GM18498 (cell line): ENCODE data around the gene RAB24.
A peak's percentile ranks its signal among the peaks of the same experiment; 100 is the strongest.
"Not testable (repeated sequence)": the region's sequence is repeated elsewhere in the genome, so short reads cannot be mapped to it uniquely, and the experiment has no call there.

Experiments used
- ATAC-seq: cut with Tn5 transposase; IDR thresholded peaks from one replicate; pipeline ENCODE4 v1.9.1; 2021; ENCODE audit warnings: mild to moderate bottlenecking, moderate library complexity; ENCODE audit not compliant: unreplicated experiment

Gene RAB24

DNA sequence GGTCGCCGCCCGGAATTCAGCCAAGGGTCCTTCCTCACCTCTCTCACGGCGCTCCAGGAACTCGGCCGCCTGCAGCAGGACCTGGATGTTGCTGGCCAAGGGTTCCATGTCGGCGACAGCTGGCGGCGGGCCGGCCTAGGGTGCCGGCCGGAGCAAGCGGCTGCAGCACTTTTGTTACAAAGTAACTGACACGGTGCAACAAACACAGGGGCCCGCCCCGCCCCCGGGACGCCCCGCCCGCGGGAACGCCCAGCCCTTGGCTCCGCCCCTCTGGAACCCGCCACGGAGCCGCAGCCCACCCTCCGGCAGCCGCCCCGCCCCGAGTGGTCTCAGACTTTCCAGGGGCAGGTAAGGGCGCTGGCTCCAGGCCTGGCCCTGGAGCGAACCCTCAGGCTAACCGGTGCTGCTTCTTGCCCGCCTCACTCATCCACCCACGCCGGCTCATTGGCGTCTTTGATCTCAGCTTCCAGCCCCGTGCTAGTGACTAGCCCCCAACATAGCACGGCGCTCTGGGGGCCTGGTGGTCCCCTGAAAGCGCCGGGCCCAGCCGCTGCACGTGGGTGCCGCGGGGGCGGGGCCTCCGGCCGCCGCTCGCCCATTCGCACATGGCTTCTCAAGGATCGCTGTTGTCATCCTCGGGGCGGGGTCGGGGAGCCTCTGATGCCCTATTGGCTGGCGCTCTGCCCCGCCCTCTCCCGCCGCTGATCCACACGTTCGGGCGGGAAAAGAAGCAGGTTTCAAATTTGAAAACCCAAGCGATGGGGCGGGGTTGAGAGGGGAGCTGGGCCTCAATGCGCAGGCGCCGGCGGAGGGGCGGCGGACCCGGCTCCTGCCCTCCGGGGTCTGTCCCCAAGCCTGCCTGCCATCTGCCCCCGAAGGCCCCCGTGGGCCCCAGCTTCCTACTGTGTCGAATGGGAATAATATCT lies 8.5 kb upstream of the RAB24 start, which contains the start of gene MXD3:
Gene MXD3, minus strand, starts transcription at position 176 of the 926 bp plus-strand sequence. Its CDS starts 68 bp downstream, at position 108.
- ATAC-seq: peak; percentile 79

DNA sequence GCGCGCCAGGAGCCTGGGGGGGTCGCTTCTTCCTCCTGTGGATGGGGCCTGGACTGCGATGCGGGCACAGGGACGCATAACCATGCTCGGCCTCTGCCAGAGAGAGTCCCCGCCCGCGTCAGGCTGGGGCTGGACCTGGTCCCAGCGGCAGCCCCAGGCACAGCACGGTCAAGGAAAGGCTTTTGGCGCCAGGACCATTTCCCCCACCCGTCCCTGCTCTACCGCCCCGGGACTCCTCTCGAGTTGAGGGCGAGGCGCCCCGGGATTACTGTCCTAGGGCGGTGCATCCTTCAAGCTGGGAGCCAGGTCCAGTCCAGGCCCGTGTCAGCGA lies 7.8 kb upstream of the RAB24 start:
- ATAC-seq: no peak

DNA sequence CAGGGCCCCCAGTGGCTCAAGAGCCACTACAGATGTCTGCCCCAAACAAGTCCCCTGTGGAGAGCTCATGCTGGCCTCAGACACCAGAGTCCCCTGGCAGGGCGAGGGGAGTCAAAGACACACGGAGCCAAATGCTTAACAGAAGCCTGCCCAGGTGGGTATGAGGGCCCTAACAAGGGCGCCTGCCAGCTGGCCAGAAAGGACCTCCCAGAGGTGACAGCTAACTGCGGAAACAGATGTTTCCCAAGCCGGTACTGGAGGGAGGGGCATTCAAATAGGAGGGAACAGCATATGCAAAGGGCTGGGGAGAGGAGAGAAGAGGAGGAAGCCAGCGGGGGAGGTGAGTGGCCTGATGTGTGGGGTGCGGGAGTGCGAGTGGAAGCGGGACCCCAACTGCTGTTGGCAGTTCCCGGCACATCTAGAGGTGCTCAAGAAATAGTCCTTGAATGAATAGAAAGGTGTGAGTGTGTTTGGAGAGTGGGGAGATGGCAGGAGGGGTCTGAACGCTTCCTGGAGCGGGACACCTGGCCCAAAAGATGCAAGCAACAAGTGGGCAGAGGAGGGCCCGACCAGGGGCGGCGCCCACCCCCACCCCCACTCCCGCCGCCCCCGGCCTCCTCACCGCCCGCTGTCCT lies 7.4 kb upstream of the RAB24 start:
- ATAC-seq: peak; percentile 31

DNA sequence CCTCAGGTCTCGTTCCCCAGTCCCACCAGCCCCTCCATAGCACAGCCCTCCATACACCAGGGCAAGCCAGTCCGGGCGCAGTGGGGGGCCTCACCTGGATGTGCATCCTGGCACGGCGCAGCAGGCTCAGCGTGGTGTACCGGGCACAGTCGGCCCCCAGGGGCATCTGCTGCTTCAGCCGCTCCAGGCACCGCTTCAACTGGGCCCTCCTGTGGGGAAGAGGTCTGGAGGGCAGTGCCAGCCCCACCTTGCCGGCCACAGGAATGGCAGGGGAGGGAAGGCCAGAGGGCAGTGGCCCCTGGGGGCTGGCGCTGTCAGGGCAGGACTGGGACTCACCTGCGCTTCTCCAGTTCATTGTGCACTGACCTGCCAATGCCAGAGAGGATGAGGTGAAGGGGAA lies 6.8 kb upstream of the RAB24 start:
- no peak for ATAC-seq

DNA sequence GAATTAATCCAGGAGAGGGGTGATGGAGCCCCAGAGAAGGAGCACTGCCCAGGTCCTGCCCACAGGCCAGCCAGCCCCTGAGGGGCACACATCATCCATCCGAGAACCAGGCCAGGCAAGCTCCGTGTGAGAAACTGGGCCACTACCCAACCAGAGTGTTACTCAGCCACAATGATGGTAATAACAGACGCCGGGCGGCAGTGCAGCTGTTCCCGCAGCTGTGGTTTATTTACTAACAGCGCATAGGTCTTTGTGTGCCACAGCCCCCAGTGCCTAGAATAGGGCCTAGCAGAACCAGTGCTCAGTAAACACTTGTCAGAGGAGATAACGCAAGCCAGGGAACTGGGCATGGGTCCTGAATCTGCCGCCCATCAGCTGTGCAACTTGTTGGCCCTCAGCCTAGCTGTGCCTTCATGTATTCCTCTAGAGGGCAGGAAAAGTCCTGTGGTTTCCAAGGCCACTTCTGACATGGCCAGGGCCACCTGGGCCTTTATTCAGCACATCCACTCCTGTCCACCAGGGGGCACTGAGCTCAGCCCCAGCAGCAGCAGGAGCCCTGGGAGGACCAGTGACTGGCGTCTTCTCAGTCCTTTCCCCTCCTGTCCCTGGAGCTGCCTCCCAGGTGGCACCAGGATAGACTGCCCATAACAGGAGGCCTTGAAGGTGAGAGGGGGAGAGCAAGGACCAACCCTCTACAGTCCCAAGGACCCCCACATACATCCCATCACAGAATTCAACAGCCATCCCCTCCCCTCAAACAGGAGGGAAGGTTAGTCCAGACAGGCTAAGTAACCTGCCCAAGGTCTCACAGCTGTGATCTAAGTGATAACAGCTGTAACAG lies 6.1 kb upstream of the RAB24 start:
- no peak for ATAC-seq

DNA sequence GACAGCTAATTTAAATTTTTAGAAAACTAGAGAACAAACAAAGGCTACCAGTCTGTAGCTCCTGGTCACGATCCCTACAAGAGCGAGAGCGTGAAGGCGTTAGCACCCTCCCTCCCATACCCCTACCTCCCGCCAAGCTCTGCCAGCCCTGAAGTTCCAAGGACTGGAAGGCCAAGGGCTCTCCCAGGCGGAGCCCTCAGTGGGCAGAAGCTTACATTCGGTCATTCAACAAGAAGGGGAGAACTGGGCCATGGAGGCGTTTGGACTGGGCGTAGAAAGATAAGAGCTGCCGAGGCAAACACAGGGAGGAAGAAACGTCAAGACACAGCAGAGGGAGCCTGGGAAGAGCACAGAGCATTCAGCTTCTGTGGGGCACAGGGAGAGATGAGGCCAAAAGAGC lies 5.2 kb upstream of the RAB24 start:
- no peak for ATAC-seq

DNA sequence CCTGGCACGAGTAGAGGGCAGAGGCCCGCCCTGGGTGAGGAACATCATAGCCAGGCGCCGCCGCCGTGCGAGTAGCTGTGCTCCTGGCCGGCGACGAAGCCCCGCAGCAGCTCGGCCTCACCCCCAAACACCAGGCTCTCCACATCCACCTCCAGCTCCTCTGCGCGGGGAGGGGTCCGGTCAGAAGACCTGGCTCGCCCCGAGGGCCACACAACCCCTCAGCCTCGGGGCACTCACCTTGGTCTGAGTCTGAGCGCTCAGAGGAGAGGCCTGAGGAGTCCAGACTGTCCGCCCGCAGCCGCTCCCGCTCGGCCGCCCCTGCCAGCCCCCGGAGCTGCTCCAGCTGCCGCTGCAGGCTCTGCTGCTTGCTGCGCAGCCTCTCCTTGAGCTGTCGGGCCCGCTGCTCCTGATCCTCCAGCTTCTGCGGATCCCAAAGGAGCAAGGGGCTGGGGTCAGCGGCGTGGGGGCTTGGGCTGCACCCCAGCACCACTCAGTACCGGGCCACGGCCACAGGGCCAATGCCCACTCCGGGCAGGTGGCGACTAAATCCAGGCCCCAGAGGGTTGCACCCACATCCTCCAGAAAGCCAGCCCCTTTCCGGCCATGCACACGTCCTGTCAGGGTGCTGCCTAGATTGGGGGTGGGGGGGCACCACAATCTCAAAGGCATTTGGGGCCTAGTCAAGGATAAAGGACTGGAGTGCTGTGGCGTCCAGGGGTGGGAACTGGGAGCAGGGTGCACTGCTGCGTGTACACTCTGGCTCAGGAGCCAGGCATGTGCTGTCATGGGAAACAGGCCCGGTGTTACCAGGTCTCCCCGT lies 4.2 kb upstream of the RAB24 start:
- ATAC-seq: no peak

DNA sequence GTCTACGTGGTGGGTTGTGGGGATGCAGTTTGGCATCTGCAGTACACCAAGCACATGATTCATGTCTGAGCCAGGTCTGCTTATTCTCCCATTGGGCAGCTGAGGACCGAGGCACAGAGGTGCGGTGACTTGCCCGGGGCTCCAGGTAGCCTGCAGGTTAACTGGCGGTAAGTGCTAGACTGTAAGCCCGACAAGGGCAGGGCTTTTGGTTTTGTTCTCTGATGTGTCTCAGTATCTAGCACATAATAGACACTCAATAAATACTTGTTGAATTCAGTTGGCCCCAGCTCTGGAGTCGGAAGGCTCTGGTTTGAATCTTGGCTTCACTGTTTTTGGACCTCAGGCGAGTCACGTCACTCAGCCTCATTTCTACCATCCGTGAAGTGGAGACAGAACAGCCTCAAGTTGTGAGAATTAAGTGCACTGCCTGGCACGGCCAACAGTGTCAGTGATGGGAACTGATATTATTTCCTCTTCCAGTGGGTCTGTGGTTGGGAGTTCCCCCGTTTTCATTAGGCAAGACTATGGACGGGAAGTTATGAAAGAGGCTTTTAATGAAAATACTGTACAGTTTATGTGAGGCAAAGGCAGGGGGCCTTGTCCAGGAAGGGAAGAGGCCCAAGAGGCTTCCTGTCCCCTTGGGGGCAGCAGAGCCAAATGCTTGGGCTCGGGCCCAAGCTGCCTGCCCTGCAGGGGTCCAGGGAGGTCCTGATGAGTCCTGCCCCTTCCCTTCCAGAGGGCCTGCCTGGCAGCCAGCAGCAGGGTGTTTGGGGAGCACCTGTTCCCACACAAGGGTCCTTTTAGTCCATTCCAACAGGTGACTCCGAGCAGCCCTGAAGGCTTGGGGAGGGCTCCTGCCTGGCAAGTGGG lies 3.4 kb upstream of the RAB24 start:
- no peak for ATAC-seq

DNA sequence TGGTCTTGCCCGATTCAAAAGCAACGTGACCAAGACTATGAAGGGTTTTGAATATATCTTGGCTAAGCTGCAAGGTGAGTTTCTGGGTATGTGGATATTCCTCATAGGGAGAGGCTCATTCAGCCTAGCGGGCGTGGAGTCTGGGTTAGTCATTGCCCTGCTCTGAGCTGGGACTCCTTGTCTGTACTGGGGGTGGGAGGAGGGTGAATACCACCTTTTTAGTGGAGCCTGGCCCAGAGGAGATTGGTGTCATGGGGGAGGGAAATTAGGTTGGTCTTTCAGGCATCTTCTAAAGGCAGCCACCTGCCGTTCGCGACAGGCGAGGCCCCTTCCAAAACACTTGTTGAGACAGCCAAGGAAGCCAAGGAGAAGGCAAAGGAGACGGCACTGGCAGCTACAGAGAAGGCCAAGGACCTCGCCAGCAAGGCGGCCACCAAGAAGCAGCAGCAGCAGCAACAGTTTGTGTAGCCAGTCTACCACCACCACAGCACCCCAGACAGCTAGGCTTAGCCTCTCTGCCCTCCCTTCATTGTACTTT lies 2.7 kb upstream of the RAB24 start:
- ATAC-seq: not testable (repeated sequence)

DNA sequence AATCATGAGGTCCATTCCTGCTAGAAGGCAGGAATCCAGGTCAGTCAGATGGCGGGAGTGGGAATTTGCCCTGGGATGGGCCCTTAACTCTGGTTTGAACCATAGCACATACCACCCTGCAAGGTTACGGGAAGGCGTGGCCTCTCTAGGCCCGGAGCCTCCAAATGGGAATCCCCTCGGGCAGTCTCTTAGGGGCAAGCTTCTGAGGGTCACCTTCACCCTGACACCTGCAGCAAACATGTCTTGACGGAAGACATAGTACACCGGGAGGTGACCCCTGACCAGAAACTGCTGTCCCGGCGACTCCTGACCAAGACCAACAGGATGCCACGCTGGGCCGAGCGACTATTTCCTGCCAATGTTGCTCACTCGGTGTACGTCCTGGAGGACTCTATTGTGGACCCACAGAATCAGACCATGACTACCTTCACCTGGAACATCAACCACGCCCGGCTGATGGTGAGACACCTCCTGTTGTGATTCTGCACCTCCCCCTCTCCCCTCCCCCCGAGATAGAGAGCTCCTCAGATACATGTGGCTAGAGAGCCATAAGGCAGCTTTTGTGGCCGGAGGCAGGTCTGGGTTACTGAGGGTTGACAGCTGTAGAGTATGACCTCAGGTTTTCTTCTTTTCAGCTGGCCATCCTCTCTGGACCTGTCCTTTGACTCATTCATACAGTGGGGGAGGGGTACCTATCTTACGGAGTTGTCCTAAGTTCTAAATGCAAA lies 1.0 kb upstream of the RAB24 start:
- no peak for ATAC-seq

DNA sequence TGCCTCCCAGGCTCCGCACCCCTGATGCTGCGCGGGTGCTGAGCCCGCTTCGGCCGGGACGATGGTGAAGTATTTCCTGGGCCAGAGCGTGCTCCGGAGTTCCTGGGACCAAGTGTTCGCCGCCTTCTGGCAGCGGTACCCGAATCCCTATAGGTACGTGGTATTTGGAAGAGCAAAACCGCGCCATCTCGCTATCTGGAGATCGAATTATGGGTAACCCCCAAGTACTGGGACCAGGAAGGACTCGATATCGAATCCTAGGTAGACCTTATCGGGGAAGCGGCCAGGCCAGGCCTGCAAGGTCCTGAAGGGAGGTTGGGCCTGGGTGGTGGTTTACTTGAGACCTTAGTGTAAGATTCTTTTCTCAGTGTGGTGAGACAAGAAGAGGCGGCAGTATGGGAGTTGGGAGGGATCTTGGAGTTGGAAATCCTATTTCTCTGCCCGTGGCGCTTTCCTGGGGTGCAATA lies 439 bp upstream of the RAB24 start:
- ATAC-seq: peak; percentile 10

DNA sequence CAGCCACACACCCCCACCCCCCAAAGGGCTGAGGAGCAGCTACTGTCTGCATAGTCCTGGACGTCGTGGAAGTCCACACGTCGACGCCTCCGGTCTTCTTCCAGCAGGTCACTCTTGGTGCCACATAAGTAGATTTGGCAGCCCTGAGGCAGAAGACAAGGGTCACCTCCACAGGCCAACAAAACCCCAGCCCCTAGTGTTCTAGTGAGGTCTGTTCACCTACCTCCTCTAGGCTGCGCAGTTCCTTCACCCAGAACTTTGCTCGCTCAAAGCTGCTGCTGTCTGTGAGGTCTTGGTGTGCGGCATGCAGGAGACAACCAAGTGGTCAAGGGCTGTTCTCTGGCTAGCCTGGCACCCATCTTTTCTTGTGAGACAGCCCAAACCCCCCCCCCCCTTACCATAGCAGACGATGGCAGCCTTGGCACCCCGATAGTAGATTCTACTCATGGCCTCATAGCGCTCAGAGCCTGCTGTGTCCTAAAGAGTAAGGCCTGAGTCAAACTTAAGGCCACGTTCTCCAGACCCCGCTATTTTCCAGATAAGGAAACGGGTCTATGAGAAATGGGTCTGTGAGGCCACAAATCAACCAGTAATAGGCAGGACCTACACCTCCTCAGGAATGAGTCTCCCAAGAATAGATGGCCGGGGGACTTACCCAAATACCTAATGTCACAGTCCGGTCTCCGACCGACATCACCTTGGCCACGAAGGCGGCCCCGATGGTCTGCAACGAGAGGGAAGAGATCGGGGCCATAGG lies 987 bp downstream of the RAB24 start:
- no peak for ATAC-seq

DNA sequence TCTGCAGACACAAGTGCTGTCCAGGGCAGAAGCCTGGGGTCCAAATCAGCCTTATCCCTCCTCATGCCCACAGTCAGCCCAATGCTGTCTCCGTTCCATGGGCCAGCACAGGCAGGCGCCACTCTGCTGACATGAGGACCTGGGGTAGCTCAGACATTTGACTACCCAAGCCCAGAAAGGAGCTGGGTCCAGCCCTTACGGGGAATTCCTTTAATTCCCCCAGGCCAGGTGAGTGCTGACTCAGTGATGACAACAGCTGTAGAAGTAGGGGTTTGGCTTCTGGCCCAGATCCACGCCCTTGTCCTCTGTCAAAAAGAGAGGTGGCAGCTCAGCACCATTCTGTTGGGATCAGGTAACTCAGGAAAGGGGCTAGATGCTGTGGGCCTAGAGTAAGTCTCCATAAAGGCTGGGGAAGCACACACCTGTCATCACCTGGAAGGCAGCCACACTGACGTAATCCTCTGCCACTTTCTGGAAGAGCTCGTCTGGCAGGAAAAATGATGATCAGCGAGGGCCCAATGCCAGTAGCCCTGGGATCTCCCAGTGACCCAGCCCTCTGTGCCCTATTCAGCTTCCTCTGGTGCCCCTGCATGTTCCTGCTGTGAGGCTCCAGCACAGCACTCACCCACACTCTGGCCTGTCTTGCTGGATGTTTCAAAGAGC lies 1.9 kb downstream of the RAB24 start:
- no peak for ATAC-seq

DNA sequence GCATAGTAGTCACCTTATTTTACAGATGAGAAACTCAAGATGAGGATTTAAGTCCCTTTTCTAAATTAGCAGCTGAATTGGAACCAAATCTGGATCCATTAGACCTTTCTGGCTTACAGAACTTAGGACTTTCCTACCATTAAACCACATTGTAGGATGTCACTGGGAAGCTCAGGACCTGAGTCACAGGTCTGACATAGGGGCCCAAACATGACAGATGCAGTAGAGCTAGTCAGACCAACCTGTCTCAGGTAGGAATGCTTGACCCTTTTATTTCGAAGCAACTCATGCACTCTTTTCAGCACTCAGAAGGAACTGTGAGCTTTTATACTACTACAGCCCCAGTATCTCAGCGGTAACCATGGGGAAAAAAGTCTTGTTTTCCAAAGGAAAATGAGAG lies 2.6 kb downstream of the RAB24 start:
- no peak for ATAC-seq

DNA sequence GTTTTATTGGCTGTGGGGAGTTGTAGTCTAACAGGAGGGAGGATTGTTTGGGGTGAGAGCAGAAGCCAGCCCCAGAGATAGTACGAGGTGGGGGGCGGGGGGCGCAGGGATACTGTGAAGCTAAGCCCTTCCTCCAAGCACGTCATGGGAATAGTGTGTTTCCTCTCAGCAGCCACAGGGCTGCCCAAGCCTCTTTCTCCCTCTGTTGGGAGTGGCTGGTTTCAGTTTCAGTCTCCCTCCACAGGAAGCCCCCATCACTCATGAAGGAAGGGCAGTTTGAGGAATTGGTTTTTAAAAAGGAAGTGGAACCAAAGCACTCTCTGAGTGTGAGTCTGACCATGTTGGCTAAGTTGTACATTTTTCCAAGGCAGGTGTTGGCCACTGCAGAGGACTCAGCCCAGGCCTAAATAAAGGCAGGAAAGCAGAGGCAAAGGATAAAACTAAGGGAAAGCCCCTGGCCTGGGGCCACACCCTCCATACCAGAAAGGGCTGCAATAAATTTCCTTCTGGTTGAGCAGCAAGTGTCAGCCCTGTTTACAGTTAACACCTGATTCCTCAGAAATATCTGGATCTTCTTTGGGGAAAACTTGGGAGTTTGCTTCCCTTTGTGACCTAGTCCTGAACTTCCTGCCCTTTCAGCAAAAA lies 3.2 kb downstream of the RAB24 start:
- ATAC-seq: peak; percentile 39

DNA sequence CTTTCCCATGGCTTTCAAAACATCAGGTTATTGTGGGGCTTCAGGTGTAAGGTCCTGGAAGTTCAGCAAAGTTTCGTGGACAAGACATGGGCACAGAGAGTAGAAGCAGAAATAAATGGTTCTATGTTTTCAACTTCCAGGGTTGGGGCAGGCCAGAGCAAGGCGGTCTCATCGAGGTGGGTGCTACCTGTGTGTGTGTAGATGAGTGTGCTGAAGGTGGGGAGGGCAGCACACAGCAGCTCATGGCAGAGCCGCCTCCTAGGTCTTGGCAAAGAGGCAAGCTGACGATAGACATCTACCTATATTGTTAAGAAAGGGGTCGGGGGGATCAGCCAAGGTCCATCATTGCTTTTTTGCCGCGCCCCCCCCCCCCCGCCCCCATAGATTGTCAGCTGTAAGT lies 3.8 kb downstream of the RAB24 start:
- ATAC-seq: no peak

DNA sequence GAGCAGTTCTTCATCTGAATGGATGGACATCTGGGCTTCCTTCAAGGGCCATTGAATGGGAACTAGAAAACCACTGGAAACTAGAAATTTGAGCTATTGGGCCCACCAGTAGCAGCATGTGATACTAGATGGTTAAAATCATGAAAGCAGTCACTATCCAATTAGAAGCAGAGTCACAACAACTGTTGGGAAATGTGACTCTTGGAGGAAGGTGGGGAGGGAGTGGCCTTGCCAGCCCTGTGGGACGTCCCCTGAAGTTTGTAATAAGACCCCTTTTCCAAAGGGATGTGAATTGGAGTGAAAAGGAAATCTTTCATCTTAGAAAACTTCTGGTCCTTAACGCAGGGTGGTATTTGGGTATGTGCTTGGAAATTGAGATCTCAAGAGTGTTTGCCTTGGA lies 5.6 kb downstream of the RAB24 start:
- no peak for ATAC-seq
